NK-92 (cell line): ENCODE measurements around the gene GRAMD1B.
"Not testable (repeated sequence)": the region's sequence is repeated elsewhere in the genome, so short reads cannot be mapped to it uniquely, and the experiment has no call there.

ENCODE experiments used
- DNase-seq: peaks from one replicate; lab custom pipeline; 2025; ENCODE audit not compliant: unreplicated experiment; lab: John Stamatoyannopoulos, UW

Gene GRAMD1B

DNA sequence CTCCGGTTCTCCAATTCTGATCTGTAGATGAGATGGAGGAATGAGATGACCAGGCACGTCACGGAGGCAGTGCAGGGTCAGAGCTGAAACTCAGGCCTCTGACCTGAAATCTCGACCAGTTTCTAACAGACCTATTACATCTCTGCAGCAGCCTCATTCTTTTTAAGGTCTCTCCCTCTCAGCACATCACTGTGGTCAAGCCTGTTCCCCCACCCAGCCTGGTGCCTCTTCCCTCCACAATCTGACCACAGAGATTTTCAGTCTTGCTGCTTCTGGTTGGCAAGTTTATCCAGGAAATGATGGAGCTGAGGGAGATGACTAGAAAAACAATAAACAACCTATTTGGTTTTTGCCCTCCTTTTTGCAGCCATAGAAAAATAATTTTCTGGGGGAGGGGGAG lies 9.5 kb downstream of the GRAMD1B start:
- DNase-seq: no peak

- DNase-seq: no peak
Observed at GRCh38 chr11:123441161-123441560, 11.1 kb downstream of the GRAMD1B start.

DNA sequence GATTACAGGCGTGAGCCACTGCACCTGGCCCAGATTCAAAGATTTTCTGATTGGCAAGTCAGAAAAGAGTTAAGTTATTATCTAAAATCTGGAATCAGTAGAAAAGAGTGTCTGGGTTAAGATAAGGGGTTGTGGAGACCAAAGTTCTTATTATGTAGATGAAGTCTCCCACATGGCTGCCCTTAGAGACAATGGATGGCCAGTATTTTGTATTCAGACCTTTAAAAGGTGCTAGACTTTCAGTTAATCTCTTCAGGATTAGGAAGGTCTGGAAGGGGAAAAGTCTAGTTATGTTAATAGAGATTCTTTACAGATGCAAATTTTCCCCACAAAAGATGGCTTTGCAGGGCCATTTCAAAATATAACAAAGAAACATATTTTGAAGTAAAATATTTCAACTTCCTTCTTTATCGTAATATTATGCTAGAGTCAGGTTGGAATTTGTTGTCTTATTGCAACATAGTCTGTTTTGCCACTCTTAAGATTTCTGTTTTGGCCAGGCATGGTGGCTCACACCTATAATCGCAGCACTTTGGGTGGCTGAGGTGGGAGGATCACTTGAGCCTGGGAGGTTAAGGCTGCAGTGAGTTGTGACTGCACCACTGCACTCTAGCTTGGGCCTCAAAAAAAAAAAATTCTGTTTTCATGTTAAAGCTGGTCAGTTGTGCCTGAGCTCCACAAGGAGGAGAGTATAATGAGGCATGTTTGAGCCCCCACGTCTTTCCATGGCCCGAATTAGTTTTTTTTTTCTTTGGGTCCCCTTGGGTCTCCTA lies 14.0 kb downstream of the GRAMD1B start:
- no peak for DNase-seq

- no peak for DNase-seq
Observed at GRCh38 chr11:123448823-123449222, 18.8 kb downstream of the GRAMD1B start.

DNA sequence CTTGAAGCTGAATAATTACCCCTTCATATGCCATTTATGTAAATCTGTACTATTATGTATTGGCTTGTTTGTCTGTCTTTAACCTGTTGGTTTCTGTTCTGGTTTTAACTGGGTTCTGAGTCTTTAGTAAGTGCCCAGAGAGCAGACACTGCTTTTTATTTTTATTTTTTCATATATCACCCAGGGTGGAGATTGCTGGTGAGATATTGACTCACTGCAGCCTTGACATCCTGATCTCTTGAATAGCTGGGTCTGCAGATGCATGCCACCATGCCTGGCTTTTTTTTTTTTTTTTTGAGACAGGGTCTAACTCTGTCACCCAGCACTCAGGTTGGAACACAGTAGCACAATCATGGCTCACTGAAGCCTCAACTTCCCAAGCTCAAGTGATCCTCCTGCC lies 19.4 kb downstream of the GRAMD1B start:
- no peak for DNase-seq

DNA sequence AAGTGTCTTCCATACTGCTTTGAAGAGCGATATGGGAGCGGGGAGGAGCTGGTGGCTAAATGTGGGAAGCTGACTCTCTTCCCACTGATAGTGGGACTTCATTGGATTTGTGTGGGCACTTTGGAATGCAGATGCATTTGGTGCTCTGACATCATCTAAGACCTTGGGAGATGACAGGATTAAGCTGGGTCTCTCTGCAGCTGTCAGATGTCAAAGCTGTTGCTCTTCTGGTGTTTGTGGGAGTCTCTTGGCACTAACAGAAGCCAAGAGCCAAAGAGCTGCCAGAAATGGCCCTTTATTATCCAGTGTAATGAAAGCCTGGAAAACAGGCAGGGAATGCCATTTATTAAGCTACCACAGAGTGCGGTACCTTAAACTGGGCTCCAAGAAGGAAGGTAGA lies 20.6 kb downstream of the GRAMD1B start:
- DNase-seq: no peak

- no peak for DNase-seq
Observed at GRCh38 chr11:123451183-123451781, 21.2 kb downstream of the GRAMD1B start.

GRCh38 chr11:123452794-123453193 lies 22.7 kb downstream of the GRAMD1B start:
- no peak for DNase-seq

- DNase-seq: no peak
Observed at GRCh38 chr11:123454060-123454651, 24.1 kb downstream of the GRAMD1B start.

DNA sequence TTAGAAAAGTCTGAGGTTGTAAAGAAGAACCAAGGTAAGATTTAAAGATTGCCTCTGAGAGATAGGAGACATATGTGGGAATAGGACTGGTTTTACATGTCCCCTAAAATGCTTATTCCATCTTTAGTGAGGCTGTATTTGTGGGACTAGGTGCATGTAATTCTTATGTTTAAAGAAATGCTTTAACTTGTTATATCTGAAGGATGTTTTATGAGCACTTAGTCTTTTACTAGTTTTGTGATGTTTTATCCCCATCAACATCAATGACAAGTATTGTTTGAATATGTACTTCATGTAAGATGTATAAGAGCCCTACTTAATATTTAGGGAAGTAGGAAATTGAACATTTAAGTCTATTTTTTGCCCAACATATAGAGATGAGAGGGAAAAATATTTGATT lies 24.7 kb downstream of the GRAMD1B start:
- no peak for DNase-seq

GRCh38 chr11:123456448-123456847 lies 26.4 kb downstream of the GRAMD1B start:
- not testable (repeated sequence) for DNase-seq

GRCh38 chr11:123457187-123457770 lies 27.2 kb downstream of the GRAMD1B start:
- no peak for DNase-seq

DNA sequence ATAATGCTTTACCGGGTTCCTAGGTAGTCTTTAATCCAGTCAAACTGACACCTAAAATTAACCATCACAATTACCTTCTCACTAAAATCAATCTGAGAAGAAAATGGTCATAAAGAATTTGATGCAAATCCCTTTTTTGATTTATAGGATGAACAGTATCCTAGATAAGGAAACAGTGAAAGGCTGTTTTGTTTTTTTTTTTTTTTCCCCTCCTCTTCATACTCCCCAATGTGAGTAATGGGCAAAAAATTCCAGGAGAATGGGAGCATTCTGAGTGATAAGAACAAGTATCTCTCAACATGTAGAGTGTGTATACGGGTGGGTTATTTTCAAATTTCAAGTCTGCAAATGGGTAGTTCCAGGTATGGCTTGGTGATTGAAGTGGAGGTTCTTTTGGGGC lies 28.4 kb downstream of the GRAMD1B start:
- DNase-seq: no peak

DNA sequence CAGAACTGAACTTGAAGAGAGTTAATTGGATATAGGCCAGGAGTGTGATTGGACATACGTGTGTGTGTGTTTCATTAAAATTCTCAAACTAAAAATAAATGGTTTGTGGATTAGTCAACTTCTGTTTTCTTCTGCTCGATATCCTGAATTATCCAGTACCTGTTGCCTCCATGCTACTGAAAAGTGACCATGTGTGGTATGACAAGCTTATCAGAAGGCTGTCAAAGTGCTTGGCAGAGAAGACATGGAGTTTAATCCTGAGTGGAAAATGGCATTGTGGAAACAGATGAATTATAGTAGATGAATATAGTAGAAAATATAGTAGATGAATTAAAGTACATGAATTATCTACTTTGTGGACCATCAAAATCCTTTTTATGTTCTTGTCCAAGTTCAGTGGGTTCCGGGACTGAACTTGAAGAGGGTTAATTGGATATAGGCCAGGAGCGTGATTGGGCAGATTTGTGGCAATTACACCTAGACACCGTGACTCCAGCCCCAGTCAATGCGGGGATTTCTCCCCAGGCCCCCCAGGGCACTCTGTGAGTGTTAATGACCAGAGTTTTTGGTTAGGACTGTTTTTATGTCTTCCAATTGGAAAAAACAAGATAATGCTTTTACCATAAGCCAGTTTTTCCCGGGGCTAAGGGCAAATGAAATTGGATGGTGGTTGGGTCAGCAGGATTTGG lies 30.1 kb downstream of the GRAMD1B start:
- no peak for DNase-seq

DNA sequence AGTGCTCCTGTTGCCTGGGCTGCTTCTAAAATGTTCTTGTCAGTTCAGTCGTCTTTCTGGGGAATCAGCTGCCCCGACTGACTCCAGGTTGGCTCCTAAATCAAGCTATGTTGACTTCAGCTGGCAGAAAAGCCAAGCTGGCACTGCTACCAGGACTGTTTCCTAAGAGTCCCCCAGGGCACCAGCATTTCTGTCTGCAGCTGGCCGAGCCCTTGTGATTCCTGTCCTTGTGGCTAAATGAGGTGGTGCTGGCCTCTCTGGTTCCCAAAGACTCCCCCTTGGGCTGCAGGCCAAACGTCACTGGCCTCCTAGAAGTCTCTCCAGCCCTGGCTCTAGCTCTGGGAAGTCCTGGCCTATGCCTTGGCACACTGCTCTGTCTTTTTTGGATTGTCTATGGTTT lies 31.1 kb downstream of the GRAMD1B start:
- no peak for DNase-seq

- DNase-seq: not testable (repeated sequence)
Observed at GRCh38 chr11:123465667-123466066, 35.6 kb downstream of the GRAMD1B start.

DNA sequence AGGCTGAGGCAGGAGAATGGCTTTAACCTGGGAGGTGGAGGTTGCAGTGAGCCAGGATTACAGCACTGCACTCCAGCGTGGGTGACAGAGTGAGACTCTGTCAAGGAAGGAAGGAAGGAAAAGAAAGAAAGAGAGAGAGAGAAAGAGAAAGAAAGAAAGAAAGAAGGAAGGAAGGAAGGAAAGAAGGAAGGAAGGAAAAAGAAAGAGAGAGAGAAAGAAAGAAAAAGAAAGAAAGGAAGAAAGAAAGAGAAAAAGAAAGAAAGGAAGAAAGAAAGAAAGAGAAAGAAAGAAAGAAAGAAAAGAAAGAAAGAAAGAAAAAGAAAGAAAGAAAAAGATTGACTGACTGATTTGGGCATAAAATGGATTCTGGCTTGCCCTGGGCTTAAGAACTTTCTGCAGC lies 36.1 kb downstream of the GRAMD1B start:
- DNase-seq: not testable (repeated sequence)

GRCh38 chr11:123469089-123469488 lies 39.0 kb downstream of the GRAMD1B start:
- no peak for DNase-seq

GRCh38 chr11:123469586-123469985 lies 39.5 kb downstream of the GRAMD1B start:
- no peak for DNase-seq

- DNase-seq: no peak
Observed at GRCh38 chr11:123470842-123471241, 40.8 kb downstream of the GRAMD1B start.

DNA sequence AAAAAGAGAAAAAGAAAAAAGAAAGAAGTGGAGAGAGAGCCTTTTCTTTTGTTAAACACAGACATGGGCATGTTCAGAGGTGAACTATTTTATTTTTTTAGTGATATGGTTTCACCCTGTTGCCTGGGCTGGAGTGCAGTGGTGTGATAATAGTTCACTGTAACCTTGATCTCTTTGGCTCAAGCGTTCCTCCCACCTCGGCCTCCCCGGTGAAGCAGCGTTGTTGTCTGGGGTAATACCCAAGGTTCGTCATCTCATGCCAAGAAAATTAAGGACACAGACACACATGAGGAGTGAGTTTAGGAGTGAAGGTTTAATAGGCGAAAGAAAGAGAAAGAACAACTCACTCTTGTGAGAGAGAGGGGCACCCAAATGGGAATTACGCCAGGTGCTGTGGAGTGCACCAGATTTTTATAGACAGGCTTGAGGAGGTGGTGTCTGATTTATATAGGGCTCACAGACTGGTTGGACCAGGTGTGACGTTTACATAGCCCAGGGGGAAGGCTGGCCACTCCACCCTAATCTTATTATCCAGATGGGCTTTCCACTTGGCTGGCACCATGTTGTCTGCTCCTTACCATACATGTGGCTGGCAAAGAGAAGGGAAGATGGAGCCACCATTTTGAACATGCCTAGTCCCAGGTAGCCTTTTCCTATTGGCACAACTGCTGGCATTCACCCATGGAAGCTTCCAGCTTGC lies 42.3 kb downstream of the GRAMD1B start:
- no peak for DNase-seq
